MM.1S (cell line): ENCODE data around the gene MAPKAPK3.

Source experiments
- DNase-seq: peaks from one replicate; pipeline ENCODE4 v3.0.0-alpha.2; 2015
- H2AFZ ChIP-seq: fragments of 300-600 bp; sonication (generic); 2 replicates; pipeline ENCODE4 v1.6.0; 2016; ENCODE audit warnings: antibody characterized with exemption, low read length
- H3F3A ChIP-seq: fragments of 300-600 bp; sonication (generic); 2 replicates; pipeline ENCODE4 v1.6.1; 2016; ENCODE audit warnings: mild to moderate bottlenecking, antibody characterized with exemption, low read length, moderate library complexity, mixed read lengths; ENCODE audit not compliant: insufficient read depth
- H3K27ac ChIP-seq: fragments of 300-600 bp; sonication (generic); 2 replicates; pipeline ENCODE4 v1.5.1; 2016; ENCODE audit warnings: mild to moderate bottlenecking, low read length
- H3K27me3 ChIP-seq: fragments of 300-600 bp; sonication (generic); replicated peaks from 2 replicates; pipeline ENCODE4 v1.6.0; 2016; ENCODE audit warnings: low read length; ENCODE audit not compliant: insufficient read depth
- H3K36me3 ChIP-seq: fragments of 300-600 bp; sonication (generic); replicated peaks from 2 replicates; pipeline ENCODE4 v1.6.1; 2016; ENCODE audit warnings: mild to moderate bottlenecking, low read length, mixed read lengths; ENCODE audit not compliant: insufficient read depth
- H3K4me1 ChIP-seq: fragments of 300-600 bp; sonication (generic); 2 replicates; pipeline ENCODE4 v1.6.1; 2016; ENCODE audit warnings: low read length, mixed read lengths
- H3K4me2 ChIP-seq: fragments of 300-600 bp; sonication (generic); 2 replicates; pipeline ENCODE4 v1.6.0; 2016; ENCODE audit warnings: low read depth, low read length
- H3K4me3 ChIP-seq: fragments of 300-600 bp; sonication (generic); 2 replicates; pipeline ENCODE4 v1.5.1; 2016; ENCODE audit warnings: low read length, mixed read lengths
- H3K79me2 ChIP-seq: fragments of 300-600 bp; sonication (generic); 2 replicates; pipeline ENCODE4 v1.6.1; 2016; ENCODE audit warnings: mixed run types, low read length, mixed read lengths
- H3K9ac ChIP-seq: fragments of 300-600 bp; sonication (generic); 2 replicates; pipeline ENCODE4 v1.6.1; 2016; ENCODE audit warnings: low read length, mixed read lengths
- H3K9me2 ChIP-seq: fragments of 300-600 bp; sonication (generic); replicated peaks from 2 replicates; pipeline ENCODE4 v1.6.1; 2016; ENCODE audit warnings: mild to moderate bottlenecking, low read length, mixed read lengths; ENCODE audit not compliant: insufficient read depth
- H3K9me3 ChIP-seq: fragments of 300-600 bp; sonication (generic); replicated peaks from 2 replicates; pipeline ENCODE4 v1.6.1; 2016; ENCODE audit warnings: mild to moderate bottlenecking, low read length, mixed read lengths; ENCODE audit not compliant: insufficient read depth
- H4K20me1 ChIP-seq: fragments of 300-600 bp; sonication (generic); 2 replicates; pipeline ENCODE4 v1.6.1; 2016; ENCODE audit warnings: mild to moderate bottlenecking, low read length, moderate library complexity, mixed read lengths; ENCODE audit not compliant: insufficient read depth
- CTCF ChIP-seq: fragments of 300-600 bp; sonication (generic); IDR thresholded peaks from 2 replicates; pipeline ENCODE4 v1.5.1; 2016; ENCODE audit warnings: antibody characterized with exemption, low read length, mixed read lengths
- EZH2 ChIP-seq: fragments of 300-600 bp; sonication (generic); optimal IDR thresholded peaks from 2 replicates; pipeline ENCODE3; 2017; ENCODE audit warnings: low read depth, mild to moderate bottlenecking, antibody characterized with exemption, low read length, mixed read lengths
- EZH2phosphoT487 ChIP-seq: fragments of 300-600 bp; sonication (generic); IDR thresholded peaks from 2 replicates; pipeline ENCODE4 v1.6.1; 2018; ENCODE audit warnings: antibody characterized with exemption, low read length

The MAPKAPK3 gene

GRCh38 chr3:50637945-50638344 lies 21.0 kb downstream of the MAPKAPK3 start:
- Histone ChIP-seq H4K20me1 (no peaks in the 10 kb centered on the region), H3K4me1 (no peaks in the 10 kb centered on the region), H3K36me3 (no peaks in the 10 kb centered on the region), H3K9ac (no peak overlapping the region), H3K4me2 (no peak overlapping the region), H2AFZ (no peak overlapping the region), H3K9me2 (no peaks in the 10 kb centered on the region), H3K27me3 (no peaks in the 10 kb centered on the region), H3K9me3 (no peaks in the 10 kb centered on the region), H3K27ac (no peak overlapping the region), H3K79me2 (no peaks in the 10 kb centered on the region; the same call in 1 of the 2 replicates), H3K4me3 (no peak overlapping the region), H3F3A (no peaks in the 10 kb centered on the region)
- no peak for TF ChIP-seq EZH2
- TF ChIP-seq EZH2phosphoT487 = no peak
- no peak for TF ChIP-seq CTCF
- no peak for DNase-seq

- Histone ChIP-seq H3K27ac (no peak overlapping the region), H4K20me1 (no peaks in the 10 kb centered on the region), H2AFZ (no peak overlapping the region), H3K79me2 (no peaks in the 10 kb centered on the region), H3K9ac (no peak overlapping the region), H3K9me3 (no peaks in the 10 kb centered on the region), H3F3A (no peaks in the 10 kb centered on the region), H3K4me2 (no peak overlapping the region), H3K9me2 (no peaks in the 10 kb centered on the region), H3K36me3 (no peaks in the 10 kb centered on the region), H3K4me1 (no peaks in the 10 kb centered on the region), H3K4me3 (no peak overlapping the region), H3K27me3 (no peaks in the 10 kb centered on the region)
- DNase-seq = no peak
- no peak for TF ChIP-seq EZH2
- no peak for TF ChIP-seq CTCF
- TF ChIP-seq EZH2phosphoT487 = no peak
Observed at GRCh38 chr3:50639055-50639494, 22.1 kb downstream of the MAPKAPK3 start.

- Histone ChIP-seq H3K4me1 (no peaks in the 10 kb centered on the region), H3K9me2 (no peaks in the 10 kb centered on the region), H3K9me3 (no peaks in the 10 kb centered on the region), H2AFZ (no peak overlapping the region), H3K4me3 (no peak overlapping the region), H3K9ac (no peak overlapping the region), H4K20me1 (no peaks in the 10 kb centered on the region), H3K79me2 (no peaks in the 10 kb centered on the region), H3K4me2 (no peak overlapping the region), H3K27ac (no peak overlapping the region), H3F3A (no peaks in the 10 kb centered on the region), H3K36me3 (no peaks in the 10 kb centered on the region), H3K27me3 (no peaks in the 10 kb centered on the region)
- no peak for DNase-seq
- TF ChIP-seq EZH2 = no peak
- no peak for TF ChIP-seq EZH2phosphoT487
- no peak for TF ChIP-seq CTCF
Observed at GRCh38 chr3:50642382-50642781, 25.4 kb downstream of the MAPKAPK3 start.
